Measurements from ENCODE around the gene USP15. TPM values are rescaled to one million over a fixed set of nuclear protein-coding genes. Genes with fewer than 3 reads are reported as not detected.
"Not testable (repeated sequence)": the region's sequence is repeated elsewhere in the genome, so short reads cannot be mapped to it uniquely, and the experiment has no call there.

The USP15 gene
- polyA plus RNA-seq, 2 donors: 33.9 to 64.6 TPM

GRCh38 chr12:62346817-62347216 is 86.6 kb downstream of the USP15 start:
- 88 to 91% methylated on average over 1 of the region's 1 CpG for WGBS, 2 donors
- Histone ChIP-seq H3K4me1 (ENCODE audit: control insufficient read depth in 2 of 2, insufficient read depth in 2 of 2, low read length in 1 of 2) (no peaks in the 10 kb centered on the region), H3K4me3 (ENCODE audit: low read depth in 1 of 2, low read length in 2 of 2) (no peak overlapping the region), H3K36me3 (ENCODE audit: control insufficient read depth in 2 of 2, insufficient read depth in 2 of 2, low read length in 1 of 2) (peaks cover 4% of the 10 kb centered on the region in 2 donors), H3K27ac (ENCODE audit: low read depth in 2 of 2, low read length in 1 of 2) (no peak overlapping the region), H3K9me3 (ENCODE audit: control insufficient read depth in 2 of 2, insufficient read depth in 1 of 2, low read depth in 1 of 2, low read length in 1 of 2) (no peaks in the 10 kb centered on the region), H3K27me3 (ENCODE audit: control insufficient read depth in 1 of 2, insufficient read depth in 2 of 2, low read length in 2 of 2) (no peaks in the 10 kb centered on the region)

GRCh38 chr12:62347922-62348650 is 87.9 kb downstream of the USP15 start:
- H3K36me3 ChIP-seq (ENCODE audit: control insufficient read depth in 2 of 2, insufficient read depth in 2 of 2, low read length in 1 of 2): peaks cover 2 to 4% of the 10 kb centered on the region in 2 donors
- H3K9me3 ChIP-seq (ENCODE audit: control insufficient read depth in 2 of 2, insufficient read depth in 1 of 2, low read depth in 1 of 2, low read length in 1 of 2): no peaks in the 10 kb centered on the region
- no peaks in the 10 kb centered on the region for H3K4me1 ChIP-seq (ENCODE audit: control insufficient read depth in 2 of 2, insufficient read depth in 2 of 2, low read length in 1 of 2)
- no peak overlapping the region for H3K27ac ChIP-seq (ENCODE audit: low read depth in 2 of 2, low read length in 1 of 2)
- H3K27me3 ChIP-seq (ENCODE audit: control insufficient read depth in 1 of 2, insufficient read depth in 2 of 2, low read length in 2 of 2): no peaks in the 10 kb centered on the region
- no peak overlapping the region for H3K4me3 ChIP-seq (ENCODE audit: low read depth in 1 of 2, low read length in 2 of 2)
- WGBS, 2 donors: 91 to 96% methylated on average over 5 of the region's 5 CpGs

- WGBS, 2 donors: 93 to 96% methylated on average over 2 of the region's 2 CpGs
- H3K36me3 ChIP-seq (ENCODE audit: control insufficient read depth in 2 of 2, insufficient read depth in 2 of 2, low read length in 1 of 2): no peaks in the 10 kb centered on the region
- H3K4me3 ChIP-seq (ENCODE audit: low read depth in 1 of 2, low read length in 2 of 2): no peak overlapping the region
- no peaks in the 10 kb centered on the region for H3K9me3 ChIP-seq (ENCODE audit: control insufficient read depth in 2 of 2, insufficient read depth in 1 of 2, low read depth in 1 of 2, low read length in 1 of 2)
- no peak overlapping the region for H3K27ac ChIP-seq (ENCODE audit: low read depth in 2 of 2, low read length in 1 of 2)
- no peaks in the 10 kb centered on the region for H3K27me3 ChIP-seq (ENCODE audit: control insufficient read depth in 1 of 2, insufficient read depth in 2 of 2, low read length in 2 of 2)
- no peaks in the 10 kb centered on the region for H3K4me1 ChIP-seq (ENCODE audit: control insufficient read depth in 2 of 2, insufficient read depth in 2 of 2, low read length in 1 of 2)
Observed at GRCh38 chr12:62350554-62350953, 90.3 kb downstream of the USP15 start.

GRCh38 chr12:62351326-62351725 is 91.1 kb downstream of the USP15 start:
- Histone ChIP-seq H3K36me3 (ENCODE audit: control insufficient read depth in 2 of 2, insufficient read depth in 2 of 2, low read length in 1 of 2) (no peaks in the 10 kb centered on the region), H3K27ac (ENCODE audit: low read depth in 2 of 2, low read length in 1 of 2) (no peak overlapping the region), H3K27me3 (ENCODE audit: control insufficient read depth in 1 of 2, insufficient read depth in 2 of 2, low read length in 2 of 2) (no peaks in the 10 kb centered on the region), H3K4me1 (ENCODE audit: control insufficient read depth in 2 of 2, insufficient read depth in 2 of 2, low read length in 1 of 2) (no peaks in the 10 kb centered on the region), H3K4me3 (ENCODE audit: low read depth in 1 of 2, low read length in 2 of 2) (no peak overlapping the region), H3K9me3 (ENCODE audit: control insufficient read depth in 2 of 2, insufficient read depth in 1 of 2, low read depth in 1 of 2, low read length in 1 of 2) (no peaks in the 10 kb centered on the region)
- 77 to 86% methylated on average over 1 of the region's 1 CpG for WGBS, 2 donors

GRCh38 chr12:62361048-62361447 is 100.8 kb downstream of the USP15 start:
- Histone ChIP-seq H3K36me3 (ENCODE audit: control insufficient read depth in 2 of 2, insufficient read depth in 2 of 2, low read length in 1 of 2) (peaks cover 0 to 2% of the 10 kb centered on the region in 2 donors), H3K9me3 (ENCODE audit: control insufficient read depth in 2 of 2, insufficient read depth in 1 of 2, low read depth in 1 of 2, low read length in 1 of 2) (no peaks in the 10 kb centered on the region), H3K4me3 (ENCODE audit: low read depth in 1 of 2, low read length in 2 of 2) (no peak overlapping the region), H3K27ac (ENCODE audit: low read depth in 2 of 2, low read length in 1 of 2) (no peak overlapping the region), H3K4me1 (ENCODE audit: control insufficient read depth in 2 of 2, insufficient read depth in 2 of 2, low read length in 1 of 2) (no peaks in the 10 kb centered on the region), H3K27me3 (ENCODE audit: control insufficient read depth in 1 of 2, insufficient read depth in 2 of 2, low read length in 2 of 2) (no peaks in the 10 kb centered on the region)
- 83 to 89% methylated on average over 2 of the region's 2 CpGs for WGBS, 2 donors

GRCh38 chr12:62363506-62363905 is 103.3 kb downstream of the USP15 start:
- Histone ChIP-seq H3K27ac (ENCODE audit: low read depth in 2 of 2, low read length in 1 of 2) (no peak overlapping the region), H3K4me3 (ENCODE audit: low read depth in 1 of 2, low read length in 2 of 2) (no peak overlapping the region), H3K9me3 (ENCODE audit: control insufficient read depth in 2 of 2, insufficient read depth in 1 of 2, low read depth in 1 of 2, low read length in 1 of 2) (no peaks in the 10 kb centered on the region), H3K27me3 (ENCODE audit: control insufficient read depth in 1 of 2, insufficient read depth in 2 of 2, low read length in 2 of 2) (no peaks in the 10 kb centered on the region), H3K4me1 (ENCODE audit: control insufficient read depth in 2 of 2, insufficient read depth in 2 of 2, low read length in 1 of 2) (no peaks in the 10 kb centered on the region), H3K36me3 (ENCODE audit: control insufficient read depth in 2 of 2, insufficient read depth in 2 of 2, low read length in 1 of 2) (peaks cover 0 to 2% of the 10 kb centered on the region in 2 donors)
- 96% methylated on average over 4 of the region's 4 CpGs for WGBS, 2 donors

- H3K9me3 ChIP-seq (ENCODE audit: control insufficient read depth in 2 of 2, insufficient read depth in 1 of 2, low read depth in 1 of 2, low read length in 1 of 2); H3K4me1 ChIP-seq (ENCODE audit: control insufficient read depth in 2 of 2, insufficient read depth in 2 of 2, low read length in 1 of 2); H3K4me3 ChIP-seq (ENCODE audit: low read depth in 1 of 2, low read length in 2 of 2); H3K27me3 ChIP-seq (ENCODE audit: control insufficient read depth in 1 of 2, insufficient read depth in 2 of 2, low read length in 2 of 2); H3K27ac ChIP-seq (ENCODE audit: low read depth in 2 of 2, low read length in 1 of 2); H3K36me3 ChIP-seq (ENCODE audit: control insufficient read depth in 2 of 2, insufficient read depth in 2 of 2, low read length in 1 of 2): not testable (repeated sequence)
- WGBS, 2 donors: 90 to 96% methylated on average over 1 of the region's 1 CpG
Observed at GRCh38 chr12:62364697-62365096, 104.5 kb downstream of the USP15 start.

- not testable (repeated sequence) for H3K27ac ChIP-seq (ENCODE audit: low read depth in 2 of 2, low read length in 1 of 2); H3K4me1 ChIP-seq (ENCODE audit: control insufficient read depth in 2 of 2, insufficient read depth in 2 of 2, low read length in 1 of 2); H3K27me3 ChIP-seq (ENCODE audit: control insufficient read depth in 1 of 2, insufficient read depth in 2 of 2, low read length in 2 of 2); H3K4me3 ChIP-seq (ENCODE audit: low read depth in 1 of 2, low read length in 2 of 2); H3K9me3 ChIP-seq (ENCODE audit: control insufficient read depth in 2 of 2, insufficient read depth in 1 of 2, low read depth in 1 of 2, low read length in 1 of 2); H3K36me3 ChIP-seq (ENCODE audit: control insufficient read depth in 2 of 2, insufficient read depth in 2 of 2, low read length in 1 of 2)
- 93 to 97% methylated on average over 1 of the region's 1 CpG for whole genome bisulfite sequencing, 2 donors
Observed at GRCh38 chr12:62365846-62366245, 105.6 kb downstream of the USP15 start.

GRCh38 chr12:62368430-62369223 is 108.4 kb downstream of the USP15 start:
- not testable (repeated sequence) for H3K4me1 ChIP-seq (ENCODE audit: control insufficient read depth in 2 of 2, insufficient read depth in 2 of 2, low read length in 1 of 2); H3K27me3 ChIP-seq (ENCODE audit: control insufficient read depth in 1 of 2, insufficient read depth in 2 of 2, low read length in 2 of 2); H3K4me3 ChIP-seq (ENCODE audit: low read depth in 1 of 2, low read length in 2 of 2); H3K9me3 ChIP-seq (ENCODE audit: control insufficient read depth in 2 of 2, insufficient read depth in 1 of 2, low read depth in 1 of 2, low read length in 1 of 2); H3K36me3 ChIP-seq (ENCODE audit: control insufficient read depth in 2 of 2, insufficient read depth in 2 of 2, low read length in 1 of 2); H3K27ac ChIP-seq (ENCODE audit: low read depth in 2 of 2, low read length in 1 of 2)
- 97 to 99% methylated on average over 3 of the region's 3 CpGs for WGBS, 2 donors

GRCh38 chr12:62370189-62370588 is 110.0 kb downstream of the USP15 start:
- H3K4me1 ChIP-seq (ENCODE audit: control insufficient read depth in 2 of 2, insufficient read depth in 2 of 2, low read length in 1 of 2): no peaks in the 10 kb centered on the region
- H3K27ac ChIP-seq (ENCODE audit: low read depth in 2 of 2, low read length in 1 of 2): no peak overlapping the region
- WGBS, 2 donors: 92 to 98% methylated on average over 3 of the region's 3 CpGs
- H3K4me3 ChIP-seq (ENCODE audit: low read depth in 1 of 2, low read length in 2 of 2): no peak overlapping the region
- peaks cover 0 to 2% of the 10 kb centered on the region in 2 donors for H3K36me3 ChIP-seq (ENCODE audit: control insufficient read depth in 2 of 2, insufficient read depth in 2 of 2, low read length in 1 of 2)
- no peaks in the 10 kb centered on the region for H3K9me3 ChIP-seq (ENCODE audit: control insufficient read depth in 2 of 2, insufficient read depth in 1 of 2, low read depth in 1 of 2, low read length in 1 of 2)
- no peaks in the 10 kb centered on the region for H3K27me3 ChIP-seq (ENCODE audit: control insufficient read depth in 1 of 2, insufficient read depth in 2 of 2, low read length in 2 of 2)

All from esophagus (tissue), 2 donors.